ENCODE data around the gene PTX3.

Gene PTX3

DNA sequence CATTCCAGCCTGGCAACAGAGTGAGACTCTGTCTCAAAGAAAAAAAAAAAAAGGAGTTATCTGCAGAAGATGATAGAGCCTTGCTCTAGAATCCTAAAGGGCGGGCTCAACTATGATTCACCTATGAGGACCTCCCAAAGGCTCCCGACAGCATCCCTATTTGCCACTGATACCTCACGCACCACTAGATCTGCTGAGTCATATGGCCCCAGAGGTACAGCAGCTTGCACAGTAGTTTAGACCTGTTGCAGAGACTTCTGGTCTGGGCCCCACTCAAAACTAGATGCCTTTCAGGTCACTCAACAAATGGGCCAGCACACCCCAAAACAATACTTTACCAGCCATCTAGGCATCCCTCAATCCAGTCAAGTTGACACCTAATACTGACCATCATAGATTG is 38.1 kb upstream of the PTX3 start:
- TF ChIP-seq, protein P1, sequence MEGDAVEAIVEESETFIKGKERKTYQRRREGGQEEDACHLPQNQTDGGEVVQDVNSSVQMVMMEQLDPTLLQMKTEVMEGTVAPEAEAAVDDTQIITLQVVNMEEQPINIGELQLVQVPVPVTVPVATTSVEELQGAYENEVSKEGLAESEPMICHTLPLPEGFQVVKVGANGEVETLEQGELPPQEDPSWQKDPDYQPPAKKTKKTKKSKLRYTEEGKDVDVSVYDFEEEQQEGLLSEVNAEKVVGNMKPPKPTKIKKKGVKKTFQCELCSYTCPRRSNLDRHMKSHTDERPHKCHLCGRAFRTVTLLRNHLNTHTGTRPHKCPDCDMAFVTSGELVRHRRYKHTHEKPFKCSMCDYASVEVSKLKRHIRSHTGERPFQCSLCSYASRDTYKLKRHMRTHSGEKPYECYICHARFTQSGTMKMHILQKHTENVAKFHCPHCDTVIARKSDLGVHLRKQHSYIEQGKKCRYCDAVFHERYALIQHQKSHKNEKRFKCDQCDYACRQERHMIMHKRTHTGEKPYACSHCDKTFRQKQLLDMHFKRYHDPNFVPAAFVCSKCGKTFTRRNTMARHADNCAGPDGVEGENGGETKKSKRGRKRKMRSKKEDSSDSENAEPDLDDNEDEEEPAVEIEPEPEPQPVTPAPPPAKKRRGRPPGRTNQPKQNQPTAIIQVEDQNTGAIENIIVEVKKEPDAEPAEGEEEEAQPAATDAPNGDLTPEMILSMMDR (conservative IDR thresholded peaks at IDR 0.05) = no peak
- no peak overlapping the region for H3K27ac ChIP-seq

DNA sequence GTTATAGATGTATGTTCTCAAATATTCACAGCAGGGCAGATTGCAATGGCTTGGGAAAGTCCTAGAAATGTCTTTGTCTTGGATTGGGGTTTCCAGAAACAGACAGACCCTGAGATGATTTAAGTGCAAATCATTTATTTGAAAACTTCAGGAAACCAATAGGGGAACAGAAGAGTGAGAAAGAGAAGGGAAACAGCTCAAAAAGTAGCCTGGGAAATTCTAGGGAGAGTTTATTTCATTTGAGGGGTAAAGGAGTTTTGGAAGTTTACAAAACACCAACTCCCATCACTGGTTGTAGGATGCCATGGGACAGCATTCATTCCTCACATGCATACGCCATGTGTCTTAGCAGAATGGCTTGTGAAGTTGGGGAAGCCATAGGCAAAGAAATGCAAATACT is 32.3 kb upstream of the PTX3 start:
- no peak overlapping the region for H3K27ac ChIP-seq
- TF ChIP-seq, protein P1 (conservative IDR thresholded peaks at IDR 0.05) = no peak

- TF ChIP-seq, protein P1 (conservative IDR thresholded peaks at IDR 0.05) = no peak
- H3K27ac ChIP-seq = no peak overlapping the region
These were observed 31.2 kb upstream of the PTX3 start for GRCh38 chr3:157405457-157405856.

DNA sequence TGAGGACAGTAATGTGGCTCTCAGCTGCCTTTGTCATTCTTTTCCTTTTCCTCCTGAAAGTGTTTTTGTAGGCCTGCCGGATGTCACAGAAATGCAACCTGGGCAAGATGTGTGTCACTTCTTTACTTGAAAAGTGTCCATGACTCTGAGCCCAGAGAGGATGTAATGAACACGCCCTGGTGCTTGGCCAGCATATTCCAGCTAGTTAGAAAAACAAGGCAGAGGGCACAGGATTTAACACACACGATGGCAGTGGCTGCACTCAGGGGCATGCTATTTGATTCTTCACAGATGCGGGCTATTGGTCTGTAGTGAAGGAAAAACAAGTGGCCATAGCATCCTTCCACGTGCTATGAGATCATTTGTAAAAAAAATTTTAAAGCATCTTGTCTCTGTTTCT is 30.3 kb upstream of the PTX3 start:
- no peak overlapping the region for H3K27ac ChIP-seq
- TF ChIP-seq, protein P1 (conservative IDR thresholded peaks at IDR 0.05) = no peak

GRCh38 chr3:157407769-157408168 is 28.9 kb upstream of the PTX3 start:
- TF ChIP-seq, protein P1 (conservative IDR thresholded peaks at IDR 0.05) = no peak
- no peak overlapping the region for H3K27ac ChIP-seq

GRCh38 chr3:157408499-157409149 is 28.0 kb upstream of the PTX3 start:
- H3K27ac ChIP-seq = no peak overlapping the region
- TF ChIP-seq, protein P1 (conservative IDR thresholded peaks at IDR 0.05) = no peak

DNA sequence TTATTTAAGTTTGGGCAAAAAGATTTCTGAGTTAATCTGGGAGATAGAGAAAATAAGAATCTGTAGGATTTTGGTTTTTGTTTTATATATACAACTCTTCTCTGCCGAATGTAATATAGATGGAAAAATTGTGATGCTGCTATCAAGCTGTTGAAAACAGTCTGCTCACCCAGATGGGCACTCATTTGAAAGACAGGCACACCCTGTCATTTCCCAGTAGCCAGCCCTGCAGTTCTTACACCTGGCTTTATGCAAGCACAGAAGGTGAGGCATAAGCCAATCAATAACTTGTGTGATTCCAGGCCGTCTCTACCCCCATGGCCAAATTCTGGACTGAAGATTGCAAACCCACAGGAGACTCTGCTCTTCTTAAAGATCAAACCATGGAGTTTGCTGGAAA is 27.1 kb upstream of the PTX3 start:
- no peak overlapping the region for H3K27ac ChIP-seq
- TF ChIP-seq, protein P1 (conservative IDR thresholded peaks at IDR 0.05) = no peak

Measured in VCaP (cell line).